GM15510 (cell line): ENCODE results near the gene NPEPL1.

ENCODE experiments used
- POLR2A ChIP-seq: IDR thresholded peaks from 3 replicates; pipeline ENCODE4 v1.6.1; 2011; ENCODE audit warnings: borderline replicate concordance; ENCODE audit not compliant: insufficient read length; ENCODE audit errors: extremely low read depth

Gene NPEPL1

GRCh38 chr20:58711266-58712051 lies 18.9 kb downstream of the NPEPL1 start:
- no peak for TF ChIP-seq POLR2A

DNA sequence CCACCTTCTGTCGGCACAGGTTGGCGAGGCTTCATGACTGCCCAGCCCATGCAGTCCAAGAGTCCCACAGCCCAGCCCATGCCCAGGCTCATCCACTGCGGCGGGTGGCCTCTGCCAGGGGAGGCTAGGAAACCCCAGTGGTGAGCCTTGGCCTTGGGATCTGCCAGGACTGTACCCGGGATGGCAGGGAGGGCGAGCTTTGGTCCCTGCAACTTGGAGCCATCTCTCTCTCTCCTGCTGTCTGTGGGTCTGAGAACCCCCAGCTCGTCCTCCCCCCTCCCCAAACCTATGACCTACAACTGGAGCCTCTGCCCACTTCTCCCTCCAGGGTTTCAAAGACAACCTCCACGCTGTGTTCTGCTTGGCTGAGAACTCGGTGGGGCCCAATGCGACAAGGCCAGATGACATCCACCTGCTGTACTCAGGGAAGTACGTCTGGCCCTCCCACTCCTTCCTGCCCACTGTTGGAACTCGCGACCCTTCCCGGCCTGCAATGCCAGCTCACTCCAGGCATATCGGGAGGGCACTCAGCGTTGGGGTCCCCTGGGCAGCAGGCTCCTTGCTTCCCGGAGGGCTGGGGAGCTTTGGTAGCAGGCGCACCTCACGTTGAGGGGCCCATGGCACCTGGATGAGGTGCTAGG lies 19.7 kb downstream of the NPEPL1 start:
- TF ChIP-seq POLR2A = no peak

GRCh38 chr20:58712806-58713731 lies 20.5 kb downstream of the NPEPL1 start:
- no peak for TF ChIP-seq POLR2A

GRCh38 chr20:58713801-58714339 lies 21.3 kb downstream of the NPEPL1 start:
- TF ChIP-seq POLR2A = no peak

- TF ChIP-seq POLR2A = no peak
These were observed 21.8 kb downstream of the NPEPL1 start for GRCh38 chr20:58714340-58714922.

DNA sequence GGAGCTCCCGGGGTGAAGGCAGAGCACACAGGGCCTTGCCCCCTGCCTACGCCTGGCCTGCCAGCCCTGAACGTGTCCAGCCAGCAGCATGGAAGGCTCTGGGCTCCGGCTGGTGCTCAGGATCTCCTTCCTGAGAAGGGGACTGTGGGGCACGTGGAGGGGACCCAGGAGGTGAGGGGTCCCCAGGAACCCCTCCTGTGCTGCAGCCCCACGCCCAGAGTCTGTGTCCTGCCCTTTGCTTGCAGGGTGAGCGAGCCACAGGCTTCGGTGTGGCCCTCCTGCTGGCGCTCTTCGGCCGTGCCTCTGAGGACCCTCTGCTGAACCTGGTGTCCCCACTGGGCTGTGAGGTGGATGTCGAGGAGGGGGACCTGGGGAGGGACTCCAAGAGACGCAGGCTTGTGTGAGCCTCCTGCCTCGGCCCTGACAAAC lies 22.3 kb downstream of the NPEPL1 start:
- TF ChIP-seq POLR2A = no peak

DNA sequence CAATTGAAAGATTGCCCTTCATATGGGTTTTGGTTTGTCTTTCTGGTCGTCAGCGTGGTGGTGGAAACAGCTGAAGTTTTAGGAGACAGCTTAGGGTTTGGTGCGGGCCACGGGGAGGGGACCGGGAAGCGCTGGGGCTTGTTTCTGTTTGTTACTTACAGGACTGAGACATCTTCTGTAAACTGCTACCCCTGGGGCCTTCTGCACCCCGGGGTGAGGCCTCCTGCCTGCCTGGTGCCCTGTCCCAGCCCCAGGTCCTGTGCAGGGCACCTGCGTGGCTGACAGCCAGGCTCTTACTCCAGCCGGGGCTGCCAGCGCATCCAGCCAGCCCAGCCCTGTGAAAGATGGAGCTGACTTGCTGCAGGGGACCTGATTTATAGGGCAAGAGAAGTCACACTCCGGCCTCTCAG lies 22.8 kb downstream of the NPEPL1 start:
- no peak for TF ChIP-seq POLR2A

- no peak for TF ChIP-seq POLR2A
These were observed 23.3 kb downstream of the NPEPL1 start for GRCh38 chr20:58715801-58716475.

GRCh38 chr20:58716476-58717277 lies 24.1 kb downstream of the NPEPL1 start:
- no peak for TF ChIP-seq POLR2A

- no peak for TF ChIP-seq POLR2A
These were observed 24.9 kb downstream of the NPEPL1 start for GRCh38 chr20:58717278-58718091.

GRCh38 chr20:58718121-58718563 lies 25.5 kb downstream of the NPEPL1 start:
- no peak for TF ChIP-seq POLR2A

GRCh38 chr20:58718729-58719128 lies 26.1 kb downstream of the NPEPL1 start:
- TF ChIP-seq POLR2A = no peak
